ENCODE measurements around the gene ZNF816.

The ZNF816 gene

GRCh38 chr19:52962394-52963246 is at the start of gene ZNF816:
Gene ZNF816, minus strand, starts transcription at chr19:52962881. Its CDS starts 6,792 bp downstream, at chr19:52956089.
- ATAC-seq = peak; percentile 96
- TF ChIP-seq ZFP3 (CRISPR knock-in tag; IDR thresholded peaks at IDR 0.05) (no peak), ZFP30 (CRISPR knock-in tag; IDR thresholded peaks at IDR 0.05) (no peak), TSHZ2 (CRISPR knock-in tag; IDR thresholded peaks at IDR 0.05) (no peak), CREB5 (CRISPR knock-in tag; IDR thresholded peaks at IDR 0.05; ENCODE audit: low read depth) (no peak), ISL1 (CRISPR knock-in tag; IDR thresholded peaks at IDR 0.05) (no peak), OSR1 (CRISPR knock-in tag; IDR thresholded peaks at IDR 0.05) (no peak), ZNF8 (CRISPR knock-in tag; IDR thresholded peaks at IDR 0.05) (no peak), ZNF565 (CRISPR knock-in tag; conservative IDR thresholded peaks at IDR 0.05; ENCODE audit: low read depth) (no peak), CSRNP3 (CRISPR knock-in tag; IDR thresholded peaks at IDR 0.05) (no peak), RARB (CRISPR knock-in tag; IDR thresholded peaks at IDR 0.05) (no peak), TOX (CRISPR knock-in tag; IDR thresholded peaks at IDR 0.05; ENCODE audit: borderline replicate concordance) (no peak)
- TF ChIP-seq, protein P1, sequence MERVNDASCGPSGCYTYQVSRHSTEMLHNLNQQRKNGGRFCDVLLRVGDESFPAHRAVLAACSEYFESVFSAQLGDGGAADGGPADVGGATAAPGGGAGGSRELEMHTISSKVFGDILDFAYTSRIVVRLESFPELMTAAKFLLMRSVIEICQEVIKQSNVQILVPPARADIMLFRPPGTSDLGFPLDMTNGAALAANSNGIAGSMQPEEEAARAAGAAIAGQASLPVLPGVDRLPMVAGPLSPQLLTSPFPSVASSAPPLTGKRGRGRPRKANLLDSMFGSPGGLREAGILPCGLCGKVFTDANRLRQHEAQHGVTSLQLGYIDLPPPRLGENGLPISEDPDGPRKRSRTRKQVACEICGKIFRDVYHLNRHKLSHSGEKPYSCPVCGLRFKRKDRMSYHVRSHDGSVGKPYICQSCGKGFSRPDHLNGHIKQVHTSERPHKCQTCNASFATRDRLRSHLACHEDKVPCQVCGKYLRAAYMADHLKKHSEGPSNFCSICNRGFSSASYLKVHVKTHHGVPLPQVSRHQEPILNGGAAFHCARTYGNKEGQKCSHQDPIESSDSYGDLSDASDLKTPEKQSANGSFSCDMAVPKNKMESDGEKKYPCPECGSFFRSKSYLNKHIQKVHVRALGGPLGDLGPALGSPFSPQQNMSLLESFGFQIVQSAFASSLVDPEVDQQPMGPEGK (CRISPR knock-in tag; IDR thresholded peaks at IDR 0.05; ENCODE audit: borderline replicate concordance) = no peak

DNA sequence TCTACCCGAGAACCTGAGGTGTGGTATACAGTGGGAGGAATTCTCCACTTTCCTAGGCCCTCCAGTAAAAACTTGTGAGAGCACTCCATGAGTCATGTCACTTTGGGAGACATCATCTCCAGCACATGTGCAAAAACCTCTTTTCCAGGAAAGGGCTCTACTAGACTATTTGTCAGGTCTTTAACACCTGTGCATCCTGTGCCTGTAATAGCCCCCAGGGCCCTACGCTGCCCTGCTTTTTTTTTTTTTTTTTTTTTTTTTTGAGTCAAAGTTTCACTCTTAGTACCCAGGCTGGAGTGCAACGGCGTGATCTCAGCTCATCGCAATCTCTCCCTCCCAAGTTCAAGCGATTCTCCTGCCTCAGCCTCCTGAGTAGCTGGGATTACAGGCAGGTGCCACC is 49.3 kb upstream of the ZNF816 start:
- no peak for ATAC-seq
- TF ChIP-seq PPARA (CRISPR knock-in tag; IDR thresholded peaks at IDR 0.05; ENCODE audit: borderline replicate concordance) (no peak), OSR1 (CRISPR knock-in tag; IDR thresholded peaks at IDR 0.05) (no peak), CREB5 (CRISPR knock-in tag; IDR thresholded peaks at IDR 0.05; ENCODE audit: low read depth) (no peak), TSHZ2 (CRISPR knock-in tag; IDR thresholded peaks at IDR 0.05) (no peak), TOX (CRISPR knock-in tag; IDR thresholded peaks at IDR 0.05; ENCODE audit: borderline replicate concordance) (no peak), ZNF70 (CRISPR knock-in tag; IDR thresholded peaks at IDR 0.05) (no peak), CSDC2 (CRISPR knock-in tag; IDR thresholded peaks at IDR 0.05) (no peak), ISL1 (CRISPR knock-in tag; IDR thresholded peaks at IDR 0.05) (no peak), TCF4 (CRISPR knock-in tag; IDR thresholded peaks at IDR 0.05; ENCODE audit: borderline replicate concordance) (no peak)
